SK-N-MC (cell line): ENCODE measurements around the gene SPATA6.
"Not testable (repeated sequence)": the region's sequence is repeated elsewhere in the genome, so short reads cannot be mapped to it uniquely, and the experiment has no call there.

ENCODE experiments used
- DNase-seq: peaks from one replicate; pipeline ENCODE4 v3.0.0-alpha.2; 2011; ENCODE audit warnings: low read depth, low spot score
- H3K27ac ChIP-seq: fragments of 200-600 bp; sonication (generic); 2 replicates; pipeline ENCODE4 v1.5.1; 2016; ENCODE audit warnings: mixed run types
- H3K36me3 ChIP-seq: fragments of 200-600 bp; sonication (generic); 2 replicates; pipeline ENCODE4 v1.6.1; 2017; ENCODE audit warnings: antibody characterized with exemption, low read length, mixed read lengths; ENCODE audit not compliant: insufficient read depth
- H3K4me3 ChIP-seq: fragments of 200-600 bp; sonication (generic); 2 replicates; pipeline ENCODE4 v1.5.1; 2016
- H3K9ac ChIP-seq: fragments of 200-600 bp; sonication (generic); 2 replicates; pipeline ENCODE4 v1.8.0; 2017; ENCODE audit warnings: mixed run types, mixed read lengths; ENCODE audit not compliant: insufficient read length
- H3K9me3 ChIP-seq: fragments of 200-600 bp; sonication (generic); 2 replicates; pipeline ENCODE4 v1.6.1; 2017; ENCODE audit warnings: low read depth, mild to moderate bottlenecking, antibody characterized with exemption, low read length, moderate library complexity, mixed read lengths
- EZH2 ChIP-seq: fragments of 200-600 bp; sonication (generic); IDR thresholded peaks from one replicate; pipeline ENCODE4 v1.6.1; 2017; ENCODE audit warnings: antibody characterized with exemption
- FOXP2 ChIP-seq: optimal IDR thresholded peaks from 2 replicates; pipeline ENCODE3; 2011; ENCODE audit warnings: mild to moderate bottlenecking, moderate library complexity; ENCODE audit not compliant: insufficient read depth; ENCODE audit errors: extremely low read length, control extremely low read depth
- POLR2AphosphoS5 ChIP-seq: IDR thresholded peaks from 2 replicates; pipeline ENCODE4 v1.6.1; 2012; ENCODE audit warnings: mild to moderate bottlenecking, low read depth, low read length, borderline replicate concordance

SPATA6 gene

GRCh38 chr1:48469616-48470480 is 2.2 kb downstream of the SPATA6 start:
- peak overlapping the region; percentile 34 for H3K9ac ChIP-seq
- DNase-seq: no peak
- H3K4me3 ChIP-seq: peak overlapping the region; percentile 94
- peak overlapping the region; percentile 19; the same call in 1 of the 2 replicates for H3K27ac ChIP-seq
- H3K9me3 ChIP-seq: no peaks in the 10 kb centered on the region
- no peaks in the 10 kb centered on the region for H3K36me3 ChIP-seq
- TF ChIP-seq FOXP2 (no peak), EZH2 (no peak), POLR2AphosphoS5 (no peak)

GRCh38 chr1:48466594-48466993 is 5.4 kb downstream of the SPATA6 start:
- Histone ChIP-seq H3K27ac (no peak overlapping the region), H3K9ac (no peak overlapping the region), H3K4me3 (no peak overlapping the region), H3K36me3 (no peaks in the 10 kb centered on the region), H3K9me3 (no peaks in the 10 kb centered on the region)
- no peak for TF ChIP-seq POLR2AphosphoS5
- no peak for TF ChIP-seq FOXP2
- TF ChIP-seq EZH2: no peak
- no peak for DNase-seq

DNA sequence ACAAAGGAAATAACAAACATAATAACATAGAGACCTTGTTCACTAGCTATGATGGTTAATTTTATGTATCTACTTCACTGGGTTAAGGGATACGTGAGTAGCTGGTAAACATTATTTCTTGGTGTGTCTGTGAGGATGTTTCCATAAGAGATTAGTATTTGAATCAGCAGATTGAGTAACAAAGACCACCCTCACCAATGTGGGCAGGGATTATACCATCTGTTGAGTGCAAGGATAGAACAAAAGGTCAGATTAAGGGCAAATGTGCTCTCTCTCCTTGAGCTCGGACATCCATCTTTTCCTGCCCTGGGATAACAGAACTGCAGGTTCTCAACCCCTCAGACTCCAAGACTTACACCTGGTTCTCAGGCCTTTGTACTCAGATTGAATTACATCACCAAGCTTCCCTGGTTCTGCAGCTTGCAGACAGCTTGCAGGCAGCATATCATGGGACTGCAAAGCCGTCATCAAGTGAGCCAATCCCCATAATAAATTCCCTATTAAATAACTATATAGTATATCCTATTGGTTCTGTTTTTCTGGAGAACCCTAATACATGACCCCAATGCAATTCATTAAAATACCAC is 9.2 kb downstream of the SPATA6 start:
- Histone ChIP-seq H3K4me3 (no peak overlapping the region), H3K27ac (no peak overlapping the region), H3K36me3 (no peaks in the 10 kb centered on the region), H3K9ac (no peak overlapping the region), H3K9me3 (no peaks in the 10 kb centered on the region; the same call in 1 of the 2 replicates)
- no peak for TF ChIP-seq EZH2
- no peak for TF ChIP-seq FOXP2
- no peak for TF ChIP-seq POLR2AphosphoS5
- no peak for DNase-seq

GRCh38 chr1:48450505-48450904 is 21.5 kb downstream of the SPATA6 start:
- TF ChIP-seq FOXP2: no peak
- Histone ChIP-seq H3K36me3 (no peaks in the 10 kb centered on the region), H3K27ac (no peak overlapping the region), H3K9me3 (no peaks in the 10 kb centered on the region), H3K9ac (no peak overlapping the region), H3K4me3 (no peak overlapping the region)
- DNase-seq: no peak

DNA sequence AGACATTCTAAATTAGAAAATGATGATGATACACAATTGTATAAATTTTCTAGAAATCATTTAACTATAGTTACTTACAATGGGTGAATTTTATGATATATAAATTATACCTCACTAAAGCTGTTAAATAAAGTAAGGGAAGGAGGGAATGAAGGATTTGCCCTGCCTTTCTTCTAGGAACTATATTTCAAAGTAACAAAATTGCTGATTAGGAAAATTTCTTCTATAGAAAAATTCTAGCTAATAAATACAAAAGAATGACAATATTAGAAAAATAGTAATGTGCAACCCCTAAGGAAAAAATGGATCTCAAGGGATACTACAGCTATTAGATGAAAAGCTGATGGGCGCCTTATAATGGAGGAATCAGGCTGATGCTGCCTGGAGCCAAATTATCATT is 23.1 kb downstream of the SPATA6 start:
- no peak for DNase-seq
- TF ChIP-seq FOXP2 (no peak), EZH2 (no peak), POLR2AphosphoS5 (no peak)
- Histone ChIP-seq H3K9ac (no peak overlapping the region), H3K9me3 (no peaks in the 10 kb centered on the region), H3K27ac (no peak overlapping the region), H3K36me3 (no peaks in the 10 kb centered on the region), H3K4me3 (no peak overlapping the region)

DNA sequence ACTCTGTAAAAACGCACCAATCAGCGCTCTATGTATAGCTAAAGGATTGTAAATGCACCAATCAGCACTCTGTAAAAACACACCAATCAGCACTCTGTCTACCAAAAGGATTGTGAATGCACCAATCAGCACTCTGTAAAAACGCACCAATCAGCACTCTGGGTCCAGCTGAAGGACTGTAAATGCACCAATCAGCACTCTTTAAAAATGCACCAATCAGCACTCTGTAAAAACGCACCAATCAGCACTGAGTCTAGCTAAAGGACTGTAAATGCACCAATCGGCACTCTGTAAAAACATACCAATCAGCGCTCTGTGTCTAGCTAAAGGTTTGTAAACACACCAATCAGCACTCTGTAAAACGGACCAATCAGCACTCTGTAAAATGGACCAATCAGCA is 27.8 kb downstream of the SPATA6 start:
- not testable (repeated sequence) for H3K4me3 ChIP-seq, H3K9me3 ChIP-seq, H3K36me3 ChIP-seq, H3K27ac ChIP-seq, H3K9ac ChIP-seq, DNase-seq

GRCh38 chr1:48442864-48443619 is 29.0 kb downstream of the SPATA6 start:
- no peak for DNase-seq
- Histone ChIP-seq H3K9me3 (no peaks in the 10 kb centered on the region), H3K9ac (no peak overlapping the region), H3K36me3 (no peaks in the 10 kb centered on the region), H3K27ac (no peak overlapping the region), H3K4me3 (no peak overlapping the region)
- TF ChIP-seq EZH2: no peak
- TF ChIP-seq POLR2AphosphoS5: no peak
- no peak for TF ChIP-seq FOXP2

DNA sequence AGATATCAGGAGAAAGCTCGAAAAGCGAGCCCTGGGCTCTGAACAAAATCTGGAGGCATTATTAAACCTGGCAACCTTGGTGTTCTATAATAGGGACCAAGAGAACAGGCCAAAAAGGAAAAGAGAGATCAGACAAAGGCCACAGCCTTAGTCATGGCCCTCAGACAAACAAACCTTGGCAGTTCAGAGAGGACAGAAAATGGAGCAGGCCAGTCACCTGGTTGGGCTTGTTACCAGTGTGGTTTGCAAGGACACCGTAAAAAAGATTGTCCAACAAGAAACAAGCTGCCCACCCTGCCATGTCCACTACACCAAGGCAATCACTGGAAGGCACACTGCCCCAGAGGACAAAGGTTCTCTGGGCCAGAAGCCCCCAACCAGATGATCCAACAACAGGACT is 31.2 kb downstream of the SPATA6 start:
- H3K9me3 ChIP-seq, H3K27ac ChIP-seq, H3K4me3 ChIP-seq, H3K36me3 ChIP-seq, DNase-seq, H3K9ac ChIP-seq: not testable (repeated sequence)
